Skeletal muscle satellite cell (primary cell): ENCODE results near the gene EIF4G1.

Experiments
- H3K27me3 ChIP-seq: 2 replicates; pipeline ENCODE4 v1.7.0; 2013; ENCODE audit warnings: low read length; ENCODE audit not compliant: control insufficient read depth, insufficient read depth
- H3K36me3 ChIP-seq: 2 replicates; pipeline ENCODE4 v1.7.0; 2013; ENCODE audit warnings: mild to moderate bottlenecking, control low read depth, low read length; ENCODE audit not compliant: insufficient read depth
- H3K4me1 ChIP-seq: 2 replicates; pipeline ENCODE4 v1.7.0; 2013; ENCODE audit warnings: low read length; ENCODE audit not compliant: control insufficient read depth, insufficient read depth
- H3K4me2 ChIP-seq: 2 replicates; pipeline ENCODE4 v1.7.0; 2013; ENCODE audit warnings: mild to moderate bottlenecking, low read length
- H3K4me3 ChIP-seq: 2 replicates; pipeline ENCODE4 v1.7.0; 2013; ENCODE audit warnings: low read length
- H3K9ac ChIP-seq: 2 replicates; pipeline ENCODE4 v1.7.0; 2013; ENCODE audit warnings: mild to moderate bottlenecking, low read depth, low read length, moderate library complexity
- H3K9me3 ChIP-seq: replicated peaks from 2 replicates; pipeline ENCODE4 v1.7.0; 2013; ENCODE audit warnings: mild to moderate bottlenecking, control low read depth, low read length

EIF4G1 gene

DNA sequence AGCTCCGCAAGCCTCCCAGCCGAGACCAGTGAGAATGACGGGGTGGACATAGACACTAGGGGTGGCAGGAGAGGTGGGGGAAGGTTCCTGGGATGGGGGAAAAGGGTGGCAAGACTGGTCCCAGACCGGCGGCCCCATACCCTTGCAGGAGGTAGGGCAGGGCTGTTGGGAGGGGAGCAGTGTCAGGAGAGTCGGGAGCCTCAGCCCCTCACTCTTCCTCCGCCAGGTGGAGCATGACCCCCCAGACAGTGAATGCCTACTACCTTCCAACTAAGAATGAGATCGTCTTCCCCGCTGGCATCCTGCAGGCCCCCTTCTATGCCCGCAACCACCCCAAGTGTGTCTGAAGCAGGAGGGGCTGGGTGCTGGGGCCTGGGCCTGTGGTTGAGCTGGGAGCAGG is 24.1 kb upstream of the EIF4G1 start:
- no peaks in the 10 kb centered on the region for H3K36me3 ChIP-seq
- no peaks in the 10 kb centered on the region for H3K4me1 ChIP-seq
- H3K4me3 ChIP-seq = no peak overlapping the region
- H3K27me3 ChIP-seq = peaks cover 31% of the 10 kb centered on the region
- H3K4me2 ChIP-seq = no peak overlapping the region
- no peaks in the 10 kb centered on the region for H3K9me3 ChIP-seq
- H3K9ac ChIP-seq = no peak overlapping the region

DNA sequence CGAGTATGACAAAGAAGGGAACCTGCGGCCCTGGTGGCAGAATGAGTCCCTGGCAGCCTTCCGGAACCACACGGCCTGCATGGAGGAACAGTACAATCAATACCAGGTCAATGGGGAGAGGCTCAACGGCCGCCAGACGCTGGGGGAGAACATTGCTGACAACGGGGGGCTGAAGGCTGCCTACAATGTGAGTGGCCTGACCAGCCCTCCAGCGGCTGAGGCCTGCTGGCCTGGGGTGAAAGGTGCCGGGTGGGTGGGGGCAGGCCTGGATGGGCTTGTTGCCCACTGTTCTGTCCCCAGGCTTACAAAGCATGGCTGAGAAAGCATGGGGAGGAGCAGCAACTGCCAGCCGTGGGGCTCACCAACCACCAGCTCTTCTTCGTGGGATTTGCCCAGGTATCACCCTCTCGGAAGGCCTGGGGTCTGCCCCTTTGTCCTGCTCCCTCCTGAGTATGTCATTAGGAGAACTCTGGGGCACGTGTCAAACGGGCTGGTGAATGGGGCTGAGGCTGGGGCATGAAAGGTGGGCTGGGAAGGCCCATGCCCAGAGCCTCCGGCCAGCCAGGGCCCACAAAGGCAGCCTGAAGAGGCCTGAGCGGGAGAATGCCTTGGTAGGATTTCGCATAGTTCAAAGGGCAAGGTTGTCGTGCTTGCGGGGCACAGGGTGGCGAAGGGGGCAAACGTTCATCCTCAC is 23.2 kb upstream of the EIF4G1 start:
- Histone ChIP-seq H3K4me1 (no peaks in the 10 kb centered on the region), H3K4me2 (no peak overlapping the region), H3K9ac (no peak overlapping the region), H3K4me3 (no peak overlapping the region), H3K9me3 (no peaks in the 10 kb centered on the region), H3K36me3 (no peaks in the 10 kb centered on the region), H3K27me3 (peaks cover 23% of the 10 kb centered on the region)

DNA sequence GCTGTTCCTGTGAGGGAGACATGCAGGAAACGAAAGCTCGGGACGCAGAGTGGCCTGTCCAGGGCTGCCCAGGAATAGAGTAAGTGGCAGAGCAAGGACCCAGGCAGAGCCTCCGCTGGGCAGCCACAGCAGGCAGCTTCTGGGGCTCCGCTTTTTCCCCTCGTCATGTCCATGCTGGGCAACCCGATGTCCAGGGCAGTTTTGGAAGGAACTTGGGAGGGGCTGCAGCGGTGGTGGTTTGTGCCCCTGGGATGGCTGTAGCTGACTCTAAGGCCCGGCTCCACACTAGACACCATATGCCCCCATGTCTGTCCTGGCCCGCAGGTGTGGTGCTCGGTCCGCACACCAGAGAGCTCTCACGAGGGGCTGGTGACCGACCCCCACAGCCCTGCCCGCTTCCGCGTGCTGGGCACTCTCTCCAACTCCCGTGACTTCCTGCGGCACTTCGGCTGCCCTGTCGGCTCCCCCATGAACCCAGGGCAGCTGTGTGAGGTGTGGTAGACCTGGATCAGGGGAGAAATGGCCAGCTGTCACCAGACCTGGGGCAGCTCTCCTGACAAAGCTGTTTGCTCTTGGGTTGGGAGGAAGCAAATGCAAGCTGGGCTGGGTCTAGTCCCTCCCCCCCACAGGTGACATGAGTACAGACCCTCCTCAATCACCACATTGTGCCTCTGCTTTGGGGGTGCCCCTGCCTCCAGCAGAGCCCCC is 22.5 kb upstream of the EIF4G1 start:
- H3K4me2 ChIP-seq = no peak overlapping the region
- no peaks in the 10 kb centered on the region for H3K36me3 ChIP-seq
- H3K4me3 ChIP-seq = no peak overlapping the region
- no peaks in the 10 kb centered on the region for H3K4me1 ChIP-seq
- peaks cover 20% of the 10 kb centered on the region for H3K27me3 ChIP-seq
- no peaks in the 10 kb centered on the region for H3K9me3 ChIP-seq
- no peak overlapping the region for H3K9ac ChIP-seq

DNA sequence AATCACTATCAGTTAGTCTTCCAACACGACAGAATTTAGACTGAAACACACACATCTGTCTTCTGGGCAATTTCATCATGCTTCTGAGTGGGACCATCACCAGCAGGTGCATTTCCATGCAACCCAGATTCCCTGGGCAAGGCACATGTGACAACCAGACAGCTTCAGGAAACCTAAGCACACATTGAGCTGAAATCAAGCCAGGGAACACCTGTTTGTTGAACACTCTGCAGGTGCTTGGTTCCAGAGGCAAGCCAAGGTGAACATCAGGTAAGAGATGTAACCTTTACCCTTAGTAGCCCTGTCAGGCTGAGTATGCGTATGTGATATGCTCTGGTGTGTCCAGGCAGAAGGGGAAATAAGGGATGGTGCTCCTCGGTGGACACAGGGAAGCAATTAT is 18.6 kb upstream of the EIF4G1 start:
- Histone ChIP-seq H3K4me3 (no peak overlapping the region), H3K4me1 (peaks cover 7% of the 10 kb centered on the region)

DNA sequence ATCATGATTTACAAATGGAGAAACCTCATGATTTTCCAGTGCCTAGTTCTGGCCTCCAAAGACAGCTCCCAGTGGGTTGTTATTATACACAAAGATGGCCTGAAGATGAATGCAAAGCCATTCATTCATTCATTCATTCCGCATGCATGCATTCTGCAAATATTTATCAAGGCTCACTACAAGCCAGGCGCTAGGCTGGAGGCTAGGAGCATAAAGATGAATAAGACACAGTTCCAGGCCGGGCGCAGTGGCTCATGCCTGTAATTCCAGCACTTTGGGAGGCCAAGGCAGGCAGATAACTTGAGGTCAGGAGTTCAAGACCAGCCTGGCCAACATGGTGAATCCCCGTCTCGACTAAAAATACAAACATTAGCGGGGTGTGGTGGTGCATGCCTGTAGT is 17.8 kb upstream of the EIF4G1 start:
- Histone ChIP-seq H3K36me3 (peaks cover 17% of the 10 kb centered on the region), H3K9me3 (no peaks in the 10 kb centered on the region), H3K4me2 (no peak overlapping the region), H3K27me3 (peaks cover 20% of the 10 kb centered on the region), H3K4me1 (peaks cover 13% of the 10 kb centered on the region), H3K4me3 (no peak overlapping the region), H3K9ac (no peak overlapping the region)

More for the DNA sequence above, 18.6 kb upstream of the EIF4G1 start:
- Histone ChIP-seq H3K9ac (no peak overlapping the region), H3K27me3 (peaks cover 20% of the 10 kb centered on the region), H3K9me3 (no peaks in the 10 kb centered on the region), H3K36me3 (peaks cover 9% of the 10 kb centered on the region), H3K4me2 (no peak overlapping the region)

DNA sequence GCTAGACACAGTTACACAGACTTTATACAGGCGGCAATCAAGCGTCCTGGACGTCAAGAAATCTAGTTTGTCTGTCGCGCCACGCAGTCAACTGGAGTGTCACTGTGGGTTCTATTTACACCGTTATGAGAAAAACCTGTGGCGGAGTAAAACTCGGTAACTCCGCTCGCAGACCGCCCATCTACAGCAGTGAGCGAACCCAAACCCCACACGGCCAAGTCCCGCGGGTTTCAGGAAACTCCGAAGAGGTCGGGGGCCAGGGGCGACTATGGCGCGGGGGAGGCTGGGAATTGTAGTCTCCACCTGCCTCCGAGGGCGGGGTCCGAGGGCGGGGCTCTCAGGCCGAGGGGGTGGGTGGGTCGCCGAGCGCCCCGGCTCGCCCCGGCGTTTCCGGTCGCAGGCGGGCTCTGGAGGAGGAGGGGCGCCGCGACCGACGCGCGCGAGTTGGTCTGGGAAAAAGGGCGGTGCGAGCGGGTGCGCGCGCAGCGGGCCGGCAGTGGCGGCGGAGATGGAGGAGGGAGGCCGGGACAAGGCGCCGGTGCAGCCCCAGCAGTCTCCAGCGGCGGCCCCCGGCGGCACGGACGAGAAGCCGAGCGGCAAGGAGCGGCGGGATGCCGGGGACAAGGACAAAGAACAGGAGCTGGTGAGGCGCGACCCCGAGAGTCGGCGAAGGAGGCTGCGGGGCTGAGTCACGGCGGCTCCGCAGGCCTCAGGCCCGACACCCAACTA is 15.5 kb upstream of the EIF4G1 start, which contains the start of gene PSMD2:
Gene PSMD2 (plus strand): TSS at position 483 of the 729 bp plus-strand sequence. CDS start 26 bp downstream, at position 509.
- H3K4me1 ChIP-seq = peaks cover 17% of the 10 kb centered on the region
- peak within 1 kb of the TSS; percentile 96 for H3K9ac ChIP-seq
- no peaks in the 10 kb centered on the region for H3K9me3 ChIP-seq
- H3K4me2 ChIP-seq = peak within 1 kb of the TSS; percentile 92
- peaks cover 40% of the 10 kb centered on the region for H3K36me3 ChIP-seq
- peaks cover under 1% of the 10 kb centered on the region for H3K27me3 ChIP-seq
- peak within 1 kb of the TSS; percentile 96 for H3K4me3 ChIP-seq

DNA sequence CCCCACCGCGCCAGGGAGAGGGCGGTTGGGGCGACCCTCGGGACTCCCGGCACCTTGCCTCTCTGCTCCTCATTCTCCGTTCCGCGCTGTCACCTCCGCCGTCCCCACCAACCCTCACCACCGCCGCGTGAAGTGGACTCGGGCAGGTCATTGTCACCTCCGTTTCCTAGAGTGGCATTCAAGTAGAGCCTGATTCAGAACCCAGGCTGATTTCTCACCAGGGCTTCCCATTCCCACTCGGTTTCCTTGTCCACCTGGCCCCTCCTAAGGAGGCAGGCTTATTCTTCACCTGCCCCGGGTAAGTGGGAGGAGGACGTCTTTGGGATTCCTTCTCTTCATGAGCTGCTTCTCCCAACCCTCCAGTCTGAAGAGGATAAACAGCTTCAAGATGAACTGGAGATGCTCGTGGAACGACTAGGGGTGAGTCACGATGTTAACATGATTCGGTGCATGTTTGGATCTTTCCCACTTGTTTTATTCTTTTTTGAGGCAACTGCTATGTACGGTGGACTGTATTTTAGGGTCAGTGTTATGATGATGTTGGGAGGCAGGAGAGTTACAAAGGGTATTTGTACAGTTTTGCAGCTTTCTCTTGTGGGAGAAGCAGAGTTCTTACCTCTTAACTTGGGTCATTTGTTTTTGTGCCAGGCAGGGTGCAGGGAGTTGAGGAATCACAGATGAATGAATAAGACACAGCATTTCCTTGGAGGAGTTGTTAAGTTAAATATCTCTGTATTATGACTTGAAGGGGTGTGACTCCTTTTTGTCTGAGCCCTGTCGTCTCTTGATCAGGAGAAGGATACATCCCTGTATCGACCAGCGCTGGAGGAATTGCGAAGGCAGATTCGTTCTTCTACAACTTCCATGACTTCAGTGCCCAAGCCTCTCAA is 14.7 kb upstream of the EIF4G1 start:
- Histone ChIP-seq H3K36me3 (peaks cover 48% of the 10 kb centered on the region), H3K4me2 (peak overlapping the region; percentile 91), H3K9ac (peak overlapping the region; percentile 96)

DNA sequence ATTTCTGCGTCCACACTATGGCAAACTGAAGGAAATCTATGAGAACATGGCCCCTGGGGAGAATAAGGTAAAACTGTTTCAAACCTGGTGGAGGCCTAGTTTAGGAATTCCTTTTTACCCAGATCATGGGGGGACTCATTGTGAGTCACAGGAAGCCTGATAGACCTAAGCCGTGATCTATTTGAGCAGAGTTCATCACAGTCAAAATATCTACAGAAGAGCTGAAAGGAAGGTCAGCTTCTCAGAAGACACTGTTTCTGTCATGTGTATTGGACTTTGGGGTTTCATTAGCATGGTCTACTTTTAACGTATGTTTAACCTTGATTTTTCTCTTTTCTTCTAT is 14.1 kb upstream of the EIF4G1 start:
- Histone ChIP-seq H3K4me2 (peak overlapping the region; percentile 91), H3K4me1 (peaks cover 17% of the 10 kb centered on the region), H3K27me3 (no peaks in the 10 kb centered on the region), H3K36me3 (peaks cover 53% of the 10 kb centered on the region), H3K4me3 (peak overlapping the region; percentile 96), H3K9me3 (no peaks in the 10 kb centered on the region), H3K9ac (peak overlapping the region; percentile 96)

More for the DNA sequence above, 14.7 kb upstream of the EIF4G1 start:
- Histone ChIP-seq H3K9me3 (no peaks in the 10 kb centered on the region), H3K27me3 (no peaks in the 10 kb centered on the region), H3K4me3 (peak overlapping the region; percentile 96), H3K4me1 (peaks cover 17% of the 10 kb centered on the region)

DNA sequence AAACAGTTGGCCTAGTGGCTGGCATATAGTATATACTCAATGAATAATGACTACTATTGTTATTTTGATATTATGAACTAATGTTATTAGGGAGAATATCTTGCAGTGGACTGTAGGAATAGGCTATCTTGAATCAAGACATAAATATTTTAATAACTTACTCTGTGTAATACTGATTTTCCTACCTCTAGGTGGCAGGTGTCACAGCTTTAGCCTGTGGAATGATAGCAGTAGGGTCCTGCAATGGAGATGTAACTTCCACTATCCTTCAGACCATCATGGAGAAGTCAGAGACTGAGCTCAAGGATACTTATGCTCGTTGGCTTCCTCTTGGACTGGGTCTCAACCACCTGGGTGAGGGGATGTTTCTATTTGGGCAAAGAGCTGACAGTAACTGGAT is 8.8 kb upstream of the EIF4G1 start:
- H3K4me1 ChIP-seq = peaks cover 12% of the 10 kb centered on the region

DNA sequence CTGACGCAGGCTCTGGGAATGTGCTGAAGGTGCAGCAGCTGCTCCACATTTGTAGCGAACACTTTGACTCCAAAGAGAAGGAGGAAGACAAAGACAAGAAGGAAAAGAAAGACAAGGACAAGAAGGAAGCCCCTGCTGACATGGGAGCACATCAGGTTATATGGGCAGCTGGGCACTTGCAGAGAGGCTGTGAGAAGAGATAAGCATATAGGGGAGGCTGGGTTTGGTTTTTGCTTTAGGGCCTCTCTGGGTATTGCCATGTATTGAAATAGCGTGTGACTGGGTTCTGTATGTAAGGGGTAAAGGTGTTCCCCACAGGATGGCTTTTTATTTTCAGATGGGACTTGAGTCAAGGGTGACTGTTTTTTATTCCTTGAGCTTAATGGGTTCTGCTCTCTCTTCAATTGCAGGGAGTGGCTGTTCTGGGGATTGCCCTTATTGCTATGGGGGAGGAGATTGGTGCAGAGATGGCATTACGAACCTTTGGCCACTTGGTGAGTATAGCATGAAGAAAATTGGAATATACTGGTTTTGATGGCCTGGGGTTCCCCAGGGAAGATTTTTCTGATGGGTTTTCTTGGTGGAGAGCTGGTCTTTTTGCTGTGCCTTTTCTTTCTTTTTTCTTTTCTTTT is 7.9 kb upstream of the EIF4G1 start:
- no peak overlapping the region for H3K4me2 ChIP-seq
- no peak overlapping the region for H3K4me3 ChIP-seq
- no peak overlapping the region for H3K9ac ChIP-seq
- H3K4me1 ChIP-seq = peaks cover 5% of the 10 kb centered on the region
- peaks cover 76% of the 10 kb centered on the region for H3K36me3 ChIP-seq
- no peaks in the 10 kb centered on the region for H3K9me3 ChIP-seq
- no peaks in the 10 kb centered on the region for H3K27me3 ChIP-seq

More for the DNA sequence above, 8.8 kb upstream of the EIF4G1 start:
- H3K9me3 ChIP-seq = no peaks in the 10 kb centered on the region
- no peak overlapping the region for H3K4me2 ChIP-seq
- no peaks in the 10 kb centered on the region for H3K27me3 ChIP-seq
- no peak overlapping the region for H3K9ac ChIP-seq
- peaks cover 84% of the 10 kb centered on the region for H3K36me3 ChIP-seq
- H3K4me3 ChIP-seq = no peak overlapping the region
